ENCODE results near the gene FMO1.

DNA sequence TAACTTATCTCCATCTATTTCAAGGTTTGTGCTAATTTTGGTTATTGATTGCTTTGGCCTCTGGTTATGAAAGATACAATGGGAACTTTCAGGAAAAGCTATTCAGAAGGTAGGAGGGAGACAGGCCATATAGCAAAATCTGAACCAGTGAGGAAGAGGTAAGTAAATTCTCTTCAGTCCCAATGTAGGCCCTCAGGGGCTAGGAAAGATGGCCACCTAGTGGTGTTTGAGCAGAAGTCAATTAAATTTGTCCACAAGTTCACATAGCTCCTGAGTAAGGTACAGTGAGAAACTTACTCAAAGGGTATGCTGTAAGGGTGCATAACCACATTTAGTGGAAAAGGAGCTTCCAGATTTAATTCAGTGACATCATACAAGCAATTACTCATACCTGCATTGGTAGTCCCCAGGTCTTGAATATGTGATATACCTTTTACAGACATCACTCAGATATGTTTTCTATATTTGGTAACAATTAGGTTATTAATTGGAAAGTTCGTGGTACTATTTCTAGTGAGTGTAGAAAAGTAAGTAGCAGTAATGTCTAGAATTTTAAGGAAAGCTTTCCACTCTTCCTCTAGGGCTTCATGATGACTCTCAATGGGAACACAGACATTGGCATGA, 21.4 kb upstream of the FMO1 start:
- TF ChIP-seq, protein P1, sequence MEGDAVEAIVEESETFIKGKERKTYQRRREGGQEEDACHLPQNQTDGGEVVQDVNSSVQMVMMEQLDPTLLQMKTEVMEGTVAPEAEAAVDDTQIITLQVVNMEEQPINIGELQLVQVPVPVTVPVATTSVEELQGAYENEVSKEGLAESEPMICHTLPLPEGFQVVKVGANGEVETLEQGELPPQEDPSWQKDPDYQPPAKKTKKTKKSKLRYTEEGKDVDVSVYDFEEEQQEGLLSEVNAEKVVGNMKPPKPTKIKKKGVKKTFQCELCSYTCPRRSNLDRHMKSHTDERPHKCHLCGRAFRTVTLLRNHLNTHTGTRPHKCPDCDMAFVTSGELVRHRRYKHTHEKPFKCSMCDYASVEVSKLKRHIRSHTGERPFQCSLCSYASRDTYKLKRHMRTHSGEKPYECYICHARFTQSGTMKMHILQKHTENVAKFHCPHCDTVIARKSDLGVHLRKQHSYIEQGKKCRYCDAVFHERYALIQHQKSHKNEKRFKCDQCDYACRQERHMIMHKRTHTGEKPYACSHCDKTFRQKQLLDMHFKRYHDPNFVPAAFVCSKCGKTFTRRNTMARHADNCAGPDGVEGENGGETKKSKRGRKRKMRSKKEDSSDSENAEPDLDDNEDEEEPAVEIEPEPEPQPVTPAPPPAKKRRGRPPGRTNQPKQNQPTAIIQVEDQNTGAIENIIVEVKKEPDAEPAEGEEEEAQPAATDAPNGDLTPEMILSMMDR (IDR thresholded peaks at IDR 0.05): peak; percentile 85
- no peak for TF ChIP-seq EZH2 (IDR thresholded peaks at IDR 0.05)
- no peak for TF ChIP-seq EZH2phosphoT487 (IDR thresholded peaks at IDR 0.05)
